BJ (cell line): ENCODE results near the gene SREBF1. TPM values are rescaled to one million over a fixed set of nuclear protein-coding genes. Genes with fewer than 3 reads are reported as not detected.

ENCODE experiments used
- CTCF ChIA-PET: fragments of 350-600 bp; formaldehyde crosslinking; extraction: SDS; loops from one replicate; lab custom pipeline; 2021; ENCODE audit warnings: antibody characterized with exemption, inconsistent platforms; lab: Yijun Ruan, JAX
- POLR2A ChIA-PET: fragments of 300-600 bp; sonication (Branson Sonifier 250); formaldehyde crosslinking; extraction: SDS; loops from one replicate; lab custom pipeline; 2021; ENCODE audit warnings: antibody characterized with exemption; lab: Charles Lee
- DNase-seq: peaks from one replicate; pipeline ENCODE4 v3.0.0-alpha.2; 2011; ENCODE audit warnings: low read depth
- H3K27me3 ChIP-seq: 2 replicates; pipeline ENCODE4 v1.6.0; 2011; ENCODE audit warnings: low read length; ENCODE audit not compliant: control insufficient read depth, insufficient read depth
- H3K36me3 ChIP-seq: 2 replicates; pipeline ENCODE4 v1.5.1; 2011; ENCODE audit warnings: low read length; ENCODE audit not compliant: control insufficient read depth, insufficient read depth
- H3K4me3 ChIP-seq: 2 replicates; pipeline ENCODE4 v1.5.1; 2011; ENCODE audit warnings: low read depth, mild to moderate bottlenecking, control low read depth, low read length
- polyA plus RNA-seq: library from polyadenylated mRNA; depleted of rRNA; stranded (reverse); fragments of >200 nt; gene quantifications from 2 replicates; pipeline ENCODE4 v1.2.3, GENCODE V29; 2011
- TF ChIP-seq, protein P1 (sequence below): IDR thresholded peaks from 2 replicates; pipeline ENCODE4 v1.5.1; 2011; ENCODE audit warnings: low read depth, mild to moderate bottlenecking, control low read depth, inconsistent platforms, low read length, moderate library complexity; ENCODE audit not compliant: insufficient read depth

Gene SREBF1
- polyA plus RNA-seq, 1 experiment: 27.7 TPM

DNA sequence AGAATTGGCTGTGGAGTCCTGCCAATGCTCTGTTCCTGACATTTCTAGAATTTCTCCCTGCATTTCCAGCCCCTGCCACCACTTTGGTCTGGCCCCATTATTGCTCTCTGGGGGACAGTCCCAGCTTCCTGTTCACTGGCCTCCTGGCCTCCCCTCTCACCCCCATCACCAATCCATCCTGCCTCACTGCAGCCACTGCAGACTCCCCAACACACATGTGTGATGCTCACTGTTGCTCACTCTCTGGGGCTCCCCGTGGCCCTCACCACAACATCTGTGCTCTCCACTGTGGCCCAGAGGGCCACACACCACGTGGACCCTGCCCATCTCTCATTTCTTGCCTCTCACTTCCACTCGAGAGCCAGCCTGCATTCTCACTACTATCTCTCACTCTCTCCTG, 64.6 kb downstream of the SREBF1 start:
- DNase-seq: no peak
- no peaks in the 10 kb centered on the region for H3K27me3 ChIP-seq
- H3K36me3 ChIP-seq: no peaks in the 10 kb centered on the region; the same call in none of the 2 replicates
- ChIA-PET CTCF (no interaction called here), POLR2A (no interaction called here)
- H3K4me3 ChIP-seq: no peak overlapping the region
- TF ChIP-seq, protein P1, sequence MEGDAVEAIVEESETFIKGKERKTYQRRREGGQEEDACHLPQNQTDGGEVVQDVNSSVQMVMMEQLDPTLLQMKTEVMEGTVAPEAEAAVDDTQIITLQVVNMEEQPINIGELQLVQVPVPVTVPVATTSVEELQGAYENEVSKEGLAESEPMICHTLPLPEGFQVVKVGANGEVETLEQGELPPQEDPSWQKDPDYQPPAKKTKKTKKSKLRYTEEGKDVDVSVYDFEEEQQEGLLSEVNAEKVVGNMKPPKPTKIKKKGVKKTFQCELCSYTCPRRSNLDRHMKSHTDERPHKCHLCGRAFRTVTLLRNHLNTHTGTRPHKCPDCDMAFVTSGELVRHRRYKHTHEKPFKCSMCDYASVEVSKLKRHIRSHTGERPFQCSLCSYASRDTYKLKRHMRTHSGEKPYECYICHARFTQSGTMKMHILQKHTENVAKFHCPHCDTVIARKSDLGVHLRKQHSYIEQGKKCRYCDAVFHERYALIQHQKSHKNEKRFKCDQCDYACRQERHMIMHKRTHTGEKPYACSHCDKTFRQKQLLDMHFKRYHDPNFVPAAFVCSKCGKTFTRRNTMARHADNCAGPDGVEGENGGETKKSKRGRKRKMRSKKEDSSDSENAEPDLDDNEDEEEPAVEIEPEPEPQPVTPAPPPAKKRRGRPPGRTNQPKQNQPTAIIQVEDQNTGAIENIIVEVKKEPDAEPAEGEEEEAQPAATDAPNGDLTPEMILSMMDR: no peak

DNA sequence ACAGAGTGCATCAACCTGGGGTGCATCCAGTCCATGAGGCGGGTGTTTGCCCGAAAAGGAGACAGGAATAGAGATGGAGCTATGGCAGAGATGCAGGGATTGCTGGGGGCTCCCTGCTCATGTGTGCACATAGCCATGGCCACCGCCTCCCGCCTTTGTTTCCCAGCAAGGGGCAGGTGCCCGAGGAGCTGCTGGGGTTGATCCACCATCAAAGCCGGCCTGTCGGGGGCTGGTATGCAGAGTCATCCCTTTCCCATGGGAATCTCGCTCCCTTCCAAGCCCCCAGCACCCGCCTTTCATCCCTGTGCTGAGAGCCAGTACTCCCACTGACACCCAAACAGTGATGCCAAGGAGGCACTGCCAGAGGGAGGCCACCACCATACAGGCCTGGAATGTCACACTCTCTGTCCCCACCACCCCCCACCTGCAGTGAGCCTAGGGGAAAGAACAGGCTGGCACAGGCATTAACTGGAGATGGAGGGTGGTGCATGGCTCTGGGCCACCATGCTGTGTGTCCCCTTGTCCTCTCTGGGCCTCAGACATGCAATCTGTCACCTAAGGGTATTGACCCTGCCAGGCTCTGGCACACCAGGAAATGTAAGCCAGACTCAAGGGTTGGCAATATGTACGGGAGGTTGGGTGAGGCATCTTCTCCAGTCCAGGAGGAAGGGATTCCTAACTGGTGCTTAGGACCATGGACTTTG, 65.1 kb downstream of the SREBF1 start:
- DNase-seq: no peak
- ChIA-PET POLR2A (no interaction called here), CTCF (no interaction called here)
- Histone ChIP-seq H3K4me3 (no peak overlapping the region), H3K36me3 (no peaks in the 10 kb centered on the region; the same call in none of the 2 replicates), H3K27me3 (no peaks in the 10 kb centered on the region)
- TF ChIP-seq, protein P1: no peak

DNA sequence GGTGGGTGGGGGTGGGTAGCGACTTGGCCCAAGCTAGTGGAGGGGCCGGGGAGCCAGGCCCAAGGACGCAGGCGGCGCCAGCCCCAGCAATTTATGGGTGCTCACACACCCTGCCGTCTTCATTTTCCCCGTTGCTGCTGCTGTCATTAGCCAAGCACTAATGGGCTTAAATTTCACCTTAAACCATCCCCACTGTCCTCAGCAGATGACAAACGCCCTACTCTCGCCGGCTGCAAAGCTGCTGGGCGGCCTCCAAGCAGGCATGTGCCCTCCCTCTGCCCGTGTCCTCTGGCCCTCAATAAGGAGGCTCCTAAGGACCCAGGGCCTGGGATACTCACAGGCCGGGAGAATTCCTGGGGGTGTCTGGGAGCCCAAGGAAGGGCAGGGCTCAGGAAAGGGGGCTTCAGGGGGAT, 66.1 kb downstream of the SREBF1 start:
- ChIA-PET POLR2A (no interaction called here), CTCF (no interaction called here)
- H3K27me3 ChIP-seq: no peaks in the 10 kb centered on the region
- H3K4me3 ChIP-seq: no peak overlapping the region
- DNase-seq: no peak
- TF ChIP-seq, protein P1: no peak
- H3K36me3 ChIP-seq: no peaks in the 10 kb centered on the region; the same call in none of the 2 replicates

DNA sequence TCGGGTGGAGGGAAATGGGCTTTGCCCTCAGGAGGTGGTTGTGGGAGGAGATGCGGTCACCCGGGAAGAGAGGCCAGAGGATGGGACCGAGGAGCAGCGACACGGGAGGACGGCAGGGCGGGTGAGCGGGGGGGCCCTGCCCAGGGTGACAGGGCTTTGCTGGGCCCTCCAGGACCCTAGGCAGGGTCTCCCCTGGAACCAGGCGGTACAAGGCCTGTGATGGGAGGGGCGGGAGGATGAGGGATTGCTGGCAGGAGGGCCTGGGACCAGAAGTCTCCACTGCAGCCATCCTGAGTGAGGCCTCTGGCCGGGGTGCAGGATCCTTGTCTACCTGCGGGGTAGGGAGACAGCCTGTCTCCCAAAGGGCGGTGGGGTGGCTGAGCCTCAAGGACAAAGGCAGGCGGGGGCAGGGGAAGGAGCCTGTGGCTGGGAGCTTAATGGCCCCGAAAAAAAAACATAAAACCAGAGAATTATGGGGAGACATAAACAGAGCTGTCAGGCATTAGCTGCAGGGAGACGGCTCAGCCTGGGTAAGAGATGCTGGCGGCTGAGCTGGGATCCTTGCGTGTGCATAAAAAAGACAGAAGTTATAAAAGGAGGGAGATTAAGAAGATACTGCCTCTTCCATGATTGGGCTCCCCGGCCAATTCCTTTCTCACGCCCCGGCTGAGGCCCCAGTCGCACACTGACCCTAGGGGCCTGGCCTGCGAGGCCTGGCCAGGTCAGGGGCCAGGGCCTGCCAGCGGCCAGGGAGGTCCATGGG, 66.7 kb downstream of the SREBF1 start:
- Histone ChIP-seq H3K36me3 (peaks cover 1% of the 10 kb centered on the region), H3K4me3 (no peak overlapping the region), H3K27me3 (no peaks in the 10 kb centered on the region)
- TF ChIP-seq, protein P1: no peak
- no peak for DNase-seq
- ChIA-PET CTCF (no interaction called here), POLR2A (no interaction called here)

DNA sequence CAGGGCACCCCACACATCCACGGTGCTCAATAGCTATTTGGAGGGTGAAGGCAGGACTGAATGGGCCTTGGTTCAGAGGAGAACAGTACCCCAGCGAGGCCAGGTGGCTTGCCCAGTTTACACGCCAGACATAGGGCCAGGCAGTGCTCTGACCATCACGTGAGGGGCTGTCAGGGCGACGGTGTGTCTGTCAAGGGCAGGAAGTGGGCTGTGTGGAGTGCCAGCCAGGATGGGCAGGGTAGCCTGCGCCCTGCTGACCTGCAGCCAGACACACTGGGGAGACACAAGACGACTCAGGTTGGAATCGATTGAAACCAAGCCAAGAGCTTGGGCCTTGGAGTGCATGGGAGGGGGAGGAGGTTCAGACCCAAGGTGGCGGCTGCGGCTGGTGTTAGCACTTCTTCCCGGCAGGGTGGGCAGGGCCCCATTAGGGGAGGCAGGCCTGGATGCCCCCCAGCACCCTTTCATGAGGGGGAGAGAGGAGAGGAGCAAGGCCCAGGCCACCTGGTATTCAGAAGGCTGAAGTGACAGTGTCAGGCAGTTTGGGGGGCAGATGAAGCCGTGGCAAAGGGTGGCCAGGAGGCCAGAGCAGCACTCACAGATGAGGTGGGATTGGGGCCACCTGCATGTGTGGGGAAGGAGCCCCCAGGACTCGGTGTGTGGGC, 68.2 kb downstream of the SREBF1 start:
- POLR2A ChIA-PET: no interaction called here
- CTCF ChIA-PET: no interaction called here

More for the DNA sequence above, 68.2 kb downstream of the SREBF1 start:
- DNase-seq: no peak
- Histone ChIP-seq H3K27me3 (no peaks in the 10 kb centered on the region), H3K36me3 (peaks cover 1% of the 10 kb centered on the region), H3K4me3 (no peak overlapping the region)
- TF ChIP-seq, protein P1: no peak
